HCT116 (cell line): Measurements from ENCODE around the gene ARHGAP12. TPM values are rescaled to one million over a fixed set of nuclear protein-coding genes. Genes with fewer than 3 reads are reported as not detected.

Experiments used
- ATAC-seq: fragments of 200-7000 bp; cut with Tn5 transposase; 2 replicates; pipeline ENCODE4 v1.9.1; 2020; ENCODE audit warnings: mild to moderate bottlenecking, moderate library complexity
- BruUV-seq: library from RNA; stranded (reverse); fragments of 400-500 nt; replicated peaks from 2 replicates; lab custom pipeline; 2021; lab: Mats Ljungman, UMichigan
- CTCF ChIA-PET: fragments of 300-600 bp; sonication (Branson Sonifier 250); formaldehyde crosslinking; loops from one replicate; lab custom pipeline; 2021; ENCODE audit warnings: antibody characterized with exemption; lab: Charles Lee
- POLR2A ChIA-PET: fragments of 300-600, 350-600 bp; sonication (Branson Sonifier 250); formaldehyde crosslinking; loops from one replicate; lab custom pipeline; 2021; ENCODE audit warnings: antibody characterized with exemption; lab: Charles Lee
- RAD21 ChIA-PET, 2 experiments: fragments of 300-600 bp; sonication (Branson Sonifier 250); formaldehyde crosslinking; loops; one replicate each; lab custom pipeline; 2023; ENCODE audit warnings: low total read pairs in 2 of 2; ENCODE audit not compliant: uncharacterized antibody in 2 of 2, unreplicated experiment in 2 of 2, low non-redundant PET in 1 of 2; lab: Charles Lee
- DNase-seq: peaks from one replicate; pipeline ENCODE4 v3.0.0-alpha.2; 2010; ENCODE audit warnings: low read depth, low spot score
- H2AFZ ChIP-seq: fragments of 200-600 bp; shearing (Covaris generic), sonication (generic); 2 replicates; pipeline ENCODE4 v1.6.1; 2017; ENCODE audit warnings: low read depth, mixed run types, mixed read lengths, antibody characterized with exemption, low read length; ENCODE audit not compliant: poor library complexity, severe bottlenecking
- H3K27ac ChIP-seq: 2 replicates; pipeline ENCODE4 v1.5.1; 2012; ENCODE audit warnings: low read depth, low read length
- H3K27me3 ChIP-seq: fragments of 200-600 bp; sonication (generic); 2 replicates; pipeline ENCODE4 v1.6.1; 2016; ENCODE audit warnings: mixed run types, low read length, mixed read lengths; ENCODE audit not compliant: insufficient read depth
- H3K36me3 ChIP-seq, 2 experiments: fragments of 200-500 bp in 1 of 2; fragments of 200-600 bp in 1 of 2; sonication (Bioruptor generic) in 1 of 2; sonication (generic) in 1 of 2; 2 replicates each; pipeline versions ENCODE4 v1.5.1 to v1.6.1; 2014 to 2016; ENCODE audit warnings: low read length in 2 of 2, inconsistent platforms in 1 of 2, mixed read lengths in 1 of 2, mixed run types in 1 of 2; ENCODE audit not compliant: insufficient read depth in 2 of 2, control insufficient read depth in 1 of 2
- H3K4me1 ChIP-seq, 2 experiments: fragments of 200-600 bp in 1 of 2; sonication (generic) in 1 of 2; 2 replicates each; pipeline versions ENCODE4 v1.5.1 to v1.6.1; 2012 to 2017; ENCODE audit warnings: low read length in 2 of 2, inconsistent platforms in 1 of 2, mild to moderate bottlenecking in 1 of 2, mixed read lengths in 1 of 2, mixed run types in 1 of 2, moderate library complexity in 1 of 2; ENCODE audit not compliant: insufficient read depth in 2 of 2, control insufficient read depth in 1 of 2
- H3K4me2 ChIP-seq: fragments of 200-600 bp; sonication (generic); 2 replicates; pipeline ENCODE4 v1.6.1; 2017; ENCODE audit warnings: mixed run types, low read length, mixed read lengths
- H3K4me3 ChIP-seq, 2 experiments: fragments of 200-600 bp in 1 of 2; sonication (generic) in 1 of 2; replicated peaks in 1 of 2; 2 replicates each; pipeline ENCODE4 v1.5.1; 2011 to 2016; ENCODE audit warnings: low read length in 2 of 2, control low read depth in 1 of 2, low read depth in 1 of 2, mild to moderate bottlenecking in 1 of 2, mixed read lengths in 1 of 2, mixed run types in 1 of 2
- H3K79me2 ChIP-seq: fragments of 200-600 bp; sonication (generic); 2 replicates; pipeline ENCODE4 v1.6.1; 2017; ENCODE audit warnings: mild to moderate bottlenecking, mixed run types, low read length, moderate library complexity, mixed read lengths; ENCODE audit not compliant: insufficient read depth
- H3K9ac ChIP-seq: fragments of 200-600 bp; sonication (generic); 2 replicates; pipeline ENCODE4 v1.6.1; 2016; ENCODE audit warnings: low read length, mixed read lengths
- H3K9me2 ChIP-seq: fragments of 200-600 bp; sonication (generic), shearing (Covaris generic); 2 replicates; pipeline ENCODE4 v1.6.1; 2017; ENCODE audit warnings: mixed run types, mild to moderate bottlenecking, moderate library complexity; ENCODE audit not compliant: insufficient read depth
- H3K9me3 ChIP-seq, 2 experiments: fragments of 200-500 bp in 1 of 2; fragments of 200-600 bp in 1 of 2; sonication (Bioruptor generic) in 1 of 2; sonication (generic) in 1 of 2; 2 replicates each; pipeline ENCODE4 v1.6.1; 2014 to 2017; ENCODE audit warnings: low read length in 2 of 2, mixed read lengths in 2 of 2, inconsistent platforms in 1 of 2, low read depth in 1 of 2, mild to moderate bottlenecking in 1 of 2, mixed run types in 1 of 2, moderate library complexity in 1 of 2; ENCODE audit not compliant: control insufficient read depth in 1 of 2, insufficient read depth in 1 of 2
- H4K20me1 ChIP-seq: fragments of 200-600 bp; sonication (generic), shearing (Covaris generic); 2 replicates; pipeline ENCODE4 v1.6.1; 2017; ENCODE audit warnings: mixed run types, mild to moderate bottlenecking, moderate library complexity; ENCODE audit not compliant: insufficient read depth
- EGR1 ChIP-seq: IDR thresholded peaks from 2 replicates; pipeline ENCODE4 v1.6.1; 2012; ENCODE audit warnings: low read depth
- ELF1 ChIP-seq: IDR thresholded peaks from 2 replicates; pipeline ENCODE4 v1.6.1; 2012; ENCODE audit warnings: low read depth, borderline replicate concordance
- SIN3A ChIP-seq: IDR thresholded peaks from 2 replicates; pipeline ENCODE4 v1.6.1; 2012; ENCODE audit warnings: low read depth
- ZFX ChIP-seq: fragments of 450-650 bp; IDR thresholded peaks from 2 replicates; pipeline ENCODE4 v1.6.1; 2017
- intact Hi-C: fragments of 100-400 bp; cut with micrococcal nuclease; formaldehyde crosslinking; loops from 2 replicates; pipeline ENCODE4 v1.10.0; 2022
- total RNA-seq: library from RNA; stranded (reverse); gene quantifications from one replicate; pipeline ENCODE4 v1.2.1, GENCODE V29; 2021; ENCODE audit not compliant: unreplicated experiment
- TF ChIP-seq, protein P1 (sequence below): IDR thresholded peaks from 2 replicates; pipeline ENCODE4 v1.6.1; 2012; ENCODE audit warnings: low read depth
- TF ChIP-seq, protein P2 (sequence below), 3 experiments: fragments of 200-600 bp in 1 of 3; sonication (generic) in 1 of 3; IDR thresholded peaks in 2 of 3; conservative IDR thresholded peaks in 1 of 3; 2 replicates each; pipeline ENCODE4 v1.5.1; 2012 to 2017; ENCODE audit warnings: low read depth in 2 of 3, low read length in 2 of 3, antibody characterized with exemption in 1 of 3, borderline replicate concordance in 1 of 3, control low read depth in 1 of 3, mild to moderate bottlenecking in 1 of 3, mixed read lengths in 1 of 3, mixed run types in 1 of 3, moderate library complexity in 1 of 3; ENCODE audit not compliant: insufficient read depth in 1 of 3
- TF ChIP-seq, protein P3 (sequence below): IDR thresholded peaks from 2 replicates; pipeline ENCODE4 v1.6.1; 2012

The ARHGAP12 gene
- total RNA-seq, 1 experiment from 2014 or later: 80.3 TPM

DNA sequence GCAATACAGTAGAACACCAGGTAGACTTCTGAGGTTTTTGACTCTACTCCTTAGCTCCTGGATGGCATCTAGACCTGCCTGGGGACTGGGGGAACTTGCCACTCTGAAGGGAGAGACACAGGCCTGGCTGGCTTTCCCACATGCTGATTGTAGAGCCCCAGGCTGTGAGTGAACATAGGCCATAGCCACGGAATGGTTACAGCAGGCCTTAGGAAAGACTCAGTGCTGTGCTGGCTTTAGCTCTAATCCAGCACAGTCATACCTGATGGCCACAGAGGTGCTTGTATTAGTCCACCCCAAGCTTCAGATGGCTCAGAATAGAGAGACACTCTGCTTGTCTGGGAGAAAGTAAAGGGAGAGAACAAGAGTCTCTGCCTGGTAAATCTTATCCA lies 35.0 kb upstream of the ARHGAP12 start:
- ChIA-PET RAD21 (no interaction called here), CTCF (no interaction called here), POLR2A (no interaction called here)
- no peaks in the 10 kb centered on the region for H3K79me2 ChIP-seq
- peak overlapping the region; percentile 36; the same call in 1 of the 2 replicates for H3K27ac ChIP-seq
- no peak overlapping the region for H3K9ac ChIP-seq
- H3K4me2 ChIP-seq: peak overlapping the region; percentile 50; the same call in 1 of the 2 replicates
- H3K27me3 ChIP-seq: no peaks in the 10 kb centered on the region
- no peaks in the 10 kb centered on the region for H4K20me1 ChIP-seq
- no peak for DNase-seq
- no peaks in the 10 kb centered on the region for H3K9me2 ChIP-seq
- no peaks in the 10 kb centered on the region for H3K9me3 ChIP-seq
- H3K4me1 ChIP-seq: peaks cover 44 to 57% of the 10 kb centered on the region in 2 experiments
- intact Hi-C loops: no loop called here
- H2AFZ ChIP-seq: no peak overlapping the region
- H3K4me3 ChIP-seq: no peak overlapping the region
- no peaks in the 10 kb centered on the region for H3K36me3 ChIP-seq
- BruUV-seq: no TSS peak
- ATAC-seq: peak; percentile 13
- peak; percentile 26; the same call in 1 of the 2 replicates for TF ChIP-seq ZFX
- TF ChIP-seq SIN3A: no peak

DNA sequence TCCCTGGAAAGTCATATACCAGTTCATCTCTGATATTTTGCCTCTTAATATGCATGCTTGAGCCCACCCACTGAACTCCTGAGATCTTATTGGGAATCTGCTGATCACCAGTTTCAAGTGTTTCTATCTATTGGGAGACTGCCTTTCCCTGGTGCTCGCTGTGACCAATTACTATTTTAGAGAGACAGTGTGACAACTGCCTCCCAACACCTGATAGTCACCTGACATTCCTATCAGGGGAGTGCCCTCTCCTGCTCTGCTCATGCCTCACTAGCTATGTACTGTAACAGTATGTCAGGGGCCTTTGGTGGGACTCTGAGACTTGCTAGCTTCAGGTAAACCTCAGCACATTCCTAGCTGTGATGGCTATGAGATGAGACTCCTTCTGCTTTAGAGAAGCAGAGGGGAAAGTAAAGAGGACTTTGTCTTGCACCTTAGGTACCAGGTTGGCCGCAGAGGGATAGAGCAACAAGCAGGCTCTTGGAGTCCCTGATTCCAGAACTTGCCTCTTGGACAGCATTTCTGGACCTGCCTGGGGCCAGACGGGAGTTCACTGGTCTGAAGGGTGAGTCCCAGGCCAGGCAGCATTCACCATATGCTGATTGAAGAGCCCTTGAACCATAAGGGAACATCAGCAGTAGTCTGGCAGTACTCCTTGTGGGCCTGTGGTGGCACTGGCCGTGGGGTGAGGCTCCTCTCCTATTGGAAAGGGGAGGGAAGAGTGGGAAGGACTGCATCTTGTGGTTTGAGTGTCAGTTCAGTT lies 34.4 kb upstream of the ARHGAP12 start:
- TF ChIP-seq, protein P1, sequence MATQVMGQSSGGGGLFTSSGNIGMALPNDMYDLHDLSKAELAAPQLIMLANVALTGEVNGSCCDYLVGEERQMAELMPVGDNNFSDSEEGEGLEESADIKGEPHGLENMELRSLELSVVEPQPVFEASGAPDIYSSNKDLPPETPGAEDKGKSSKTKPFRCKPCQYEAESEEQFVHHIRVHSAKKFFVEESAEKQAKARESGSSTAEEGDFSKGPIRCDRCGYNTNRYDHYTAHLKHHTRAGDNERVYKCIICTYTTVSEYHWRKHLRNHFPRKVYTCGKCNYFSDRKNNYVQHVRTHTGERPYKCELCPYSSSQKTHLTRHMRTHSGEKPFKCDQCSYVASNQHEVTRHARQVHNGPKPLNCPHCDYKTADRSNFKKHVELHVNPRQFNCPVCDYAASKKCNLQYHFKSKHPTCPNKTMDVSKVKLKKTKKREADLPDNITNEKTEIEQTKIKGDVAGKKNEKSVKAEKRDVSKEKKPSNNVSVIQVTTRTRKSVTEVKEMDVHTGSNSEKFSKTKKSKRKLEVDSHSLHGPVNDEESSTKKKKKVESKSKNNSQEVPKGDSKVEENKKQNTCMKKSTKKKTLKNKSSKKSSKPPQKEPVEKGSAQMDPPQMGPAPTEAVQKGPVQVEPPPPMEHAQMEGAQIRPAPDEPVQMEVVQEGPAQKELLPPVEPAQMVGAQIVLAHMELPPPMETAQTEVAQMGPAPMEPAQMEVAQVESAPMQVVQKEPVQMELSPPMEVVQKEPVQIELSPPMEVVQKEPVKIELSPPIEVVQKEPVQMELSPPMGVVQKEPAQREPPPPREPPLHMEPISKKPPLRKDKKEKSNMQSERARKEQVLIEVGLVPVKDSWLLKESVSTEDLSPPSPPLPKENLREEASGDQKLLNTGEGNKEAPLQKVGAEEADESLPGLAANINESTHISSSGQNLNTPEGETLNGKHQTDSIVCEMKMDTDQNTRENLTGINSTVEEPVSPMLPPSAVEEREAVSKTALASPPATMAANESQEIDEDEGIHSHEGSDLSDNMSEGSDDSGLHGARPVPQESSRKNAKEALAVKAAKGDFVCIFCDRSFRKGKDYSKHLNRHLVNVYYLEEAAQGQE: 0 out of 2 replicates have a peak, but pooled peaks have one; percentile 4
- TF ChIP-seq EGR1 (no peak), ELF1 (no peak)
- TF ChIP-seq, protein P2, sequence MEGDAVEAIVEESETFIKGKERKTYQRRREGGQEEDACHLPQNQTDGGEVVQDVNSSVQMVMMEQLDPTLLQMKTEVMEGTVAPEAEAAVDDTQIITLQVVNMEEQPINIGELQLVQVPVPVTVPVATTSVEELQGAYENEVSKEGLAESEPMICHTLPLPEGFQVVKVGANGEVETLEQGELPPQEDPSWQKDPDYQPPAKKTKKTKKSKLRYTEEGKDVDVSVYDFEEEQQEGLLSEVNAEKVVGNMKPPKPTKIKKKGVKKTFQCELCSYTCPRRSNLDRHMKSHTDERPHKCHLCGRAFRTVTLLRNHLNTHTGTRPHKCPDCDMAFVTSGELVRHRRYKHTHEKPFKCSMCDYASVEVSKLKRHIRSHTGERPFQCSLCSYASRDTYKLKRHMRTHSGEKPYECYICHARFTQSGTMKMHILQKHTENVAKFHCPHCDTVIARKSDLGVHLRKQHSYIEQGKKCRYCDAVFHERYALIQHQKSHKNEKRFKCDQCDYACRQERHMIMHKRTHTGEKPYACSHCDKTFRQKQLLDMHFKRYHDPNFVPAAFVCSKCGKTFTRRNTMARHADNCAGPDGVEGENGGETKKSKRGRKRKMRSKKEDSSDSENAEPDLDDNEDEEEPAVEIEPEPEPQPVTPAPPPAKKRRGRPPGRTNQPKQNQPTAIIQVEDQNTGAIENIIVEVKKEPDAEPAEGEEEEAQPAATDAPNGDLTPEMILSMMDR (IDR thresholded peaks at IDR 0.05 in 2 of 3, conservative IDR thresholded peaks at IDR 0.05 in 1 of 3; ENCODE audit: borderline replicate concordance in 1 of 3, insufficient read depth in 1 of 3, low read depth in 2 of 3, low read length in 2 of 3): 0 out of 6 replicates have a peak, but pooled peaks of 1 of the 3 experiments have one; percentile 9
- TF ChIP-seq, protein P3, sequence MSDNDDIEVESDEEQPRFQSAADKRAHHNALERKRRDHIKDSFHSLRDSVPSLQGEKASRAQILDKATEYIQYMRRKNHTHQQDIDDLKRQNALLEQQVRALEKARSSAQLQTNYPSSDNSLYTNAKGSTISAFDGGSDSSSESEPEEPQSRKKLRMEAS: peak; percentile 24; the same call in 1 of the 2 replicates
- H3K4me3 ChIP-seq: no peak overlapping the region
- no TSS peak for BruUV-seq
- DNase-seq: no peak
- H3K9ac ChIP-seq: no peak overlapping the region
- intact Hi-C loops: no loop called here
- H4K20me1 ChIP-seq: no peaks in the 10 kb centered on the region
- ATAC-seq: peak; percentile 64
- H3K4me1 ChIP-seq: peaks cover 44 to 58% of the 10 kb centered on the region in 2 experiments
- no peaks in the 10 kb centered on the region for H3K27me3 ChIP-seq
- H3K9me3 ChIP-seq: no peaks in the 10 kb centered on the region
- POLR2A ChIA-PET: no interaction called here
- CTCF ChIA-PET: no interaction called here
- no peaks in the 10 kb centered on the region for H3K36me3 ChIP-seq
- H3K4me2 ChIP-seq: peak overlapping the region; percentile 50
- RAD21 ChIA-PET: no interaction called here
- H2AFZ ChIP-seq: no peak overlapping the region
- H3K27ac ChIP-seq: peak overlapping the region; percentile 36
- no peaks in the 10 kb centered on the region for H3K79me2 ChIP-seq
- H3K9me2 ChIP-seq: no peaks in the 10 kb centered on the region
